HEK293 (cell line): ENCODE data around the gene ARHGAP26.

Experiments
- GLIS1 ChIP-seq: fragments of 450-650 bp; formaldehyde crosslinking; IDR thresholded peaks from 2 replicates; pipeline ENCODE4 v1.5.1; 2016; ENCODE audit warnings: missing biosample characterization, missing genetic modification characterization
- SP2 ChIP-seq: fragments of 450-650 bp; formaldehyde crosslinking; IDR thresholded peaks from 2 replicates; pipeline ENCODE4 v1.5.1; 2016; ENCODE audit warnings: missing biosample characterization, missing genetic modification characterization
- TCF7L2 ChIP-seq: IDR thresholded peaks from 2 replicates; pipeline ENCODE4 v1.6.1; 2011; ENCODE audit warnings: low read depth, mild to moderate bottlenecking, inconsistent platforms, low read length, moderate library complexity, borderline replicate concordance
- YY1 ChIP-seq: fragments of 450-650 bp; formaldehyde crosslinking; IDR thresholded peaks from 2 replicates; pipeline ENCODE4 v1.5.1; 2018; ENCODE audit warnings: missing biosample characterization, missing genetic modification characterization
- ZNF311 ChIP-seq: fragments of 450-650 bp; formaldehyde crosslinking; IDR thresholded peaks from 2 replicates; pipeline ENCODE4 v1.5.1; 2017; ENCODE audit warnings: missing biosample characterization, missing genetic modification characterization, borderline replicate concordance
- ZNF571 ChIP-seq: fragments of 450-650 bp; formaldehyde crosslinking; IDR thresholded peaks from 2 replicates; pipeline ENCODE4 v1.5.0; 2017; ENCODE audit warnings: missing biosample characterization, missing genetic modification characterization
- ZNF600 ChIP-seq: fragments of 450-650 bp; formaldehyde crosslinking; IDR thresholded peaks from 2 replicates; pipeline ENCODE4 v1.5.1; 2016; ENCODE audit warnings: missing biosample characterization, missing genetic modification characterization
- TF ChIP-seq, protein P1 (sequence below): fragments of 450-650 bp; formaldehyde crosslinking; IDR thresholded peaks from 2 replicates; pipeline ENCODE4 v1.5.1; 2016; ENCODE audit warnings: missing biosample characterization, missing genetic modification characterization
- TF ChIP-seq, protein P2 (sequence below): fragments of 450-650 bp; formaldehyde crosslinking; IDR thresholded peaks from 2 replicates; pipeline ENCODE4 v1.5.1; 2016; ENCODE audit warnings: missing biosample characterization, missing genetic modification characterization
- TF ChIP-seq, protein P3 (sequence below): fragments of 450-650 bp; formaldehyde crosslinking; IDR thresholded peaks from 2 replicates; pipeline ENCODE4 v1.5.1; 2017; ENCODE audit warnings: missing biosample characterization, missing genetic modification characterization
- TF ChIP-seq, protein P4 (sequence below): fragments of 450-650 bp; formaldehyde crosslinking; IDR thresholded peaks from 2 replicates; pipeline ENCODE4 v1.5.1; 2016; ENCODE audit warnings: missing biosample characterization, missing genetic modification characterization
- TF ChIP-seq, protein P5 (sequence below): fragments of 450-650 bp; formaldehyde crosslinking; IDR thresholded peaks from 2 replicates; pipeline ENCODE4 v1.5.1; 2016; ENCODE audit warnings: missing biosample characterization, missing genetic modification characterization
- TF ChIP-seq, protein P6 (sequence below): fragments of 450-650 bp; formaldehyde crosslinking; IDR thresholded peaks from 2 replicates; pipeline ENCODE4 v1.5.1; 2016; ENCODE audit warnings: missing biosample characterization, missing genetic modification characterization
- TF ChIP-seq, protein P7 (sequence below): fragments of 450-650 bp; formaldehyde crosslinking; IDR thresholded peaks from 2 replicates; pipeline ENCODE4 v1.5.1; 2016; ENCODE audit warnings: missing biosample characterization, missing genetic modification characterization, borderline replicate concordance

DNA sequence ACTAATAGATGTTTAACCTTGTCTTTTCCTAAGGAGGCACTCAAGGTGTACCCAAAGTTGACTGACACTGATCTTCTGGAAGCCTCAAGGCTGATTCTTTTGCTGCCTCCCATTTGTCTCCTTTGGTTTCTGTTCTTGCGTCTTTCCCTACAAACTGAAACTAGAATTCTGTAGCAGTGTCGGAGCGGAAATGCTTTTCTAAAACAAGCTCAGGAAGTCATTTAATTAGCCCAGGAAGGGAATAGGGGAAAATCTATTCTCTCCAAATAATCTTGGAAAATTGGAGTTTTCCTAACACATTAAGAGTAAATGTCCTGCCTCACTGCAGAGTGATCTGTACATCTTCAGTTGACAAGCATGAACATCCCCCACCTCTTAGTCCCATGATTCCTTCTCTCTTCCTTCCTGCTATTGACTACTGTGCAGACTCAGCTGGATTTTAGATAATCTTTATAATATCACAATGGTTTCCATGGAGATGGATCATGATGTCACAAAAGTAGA, 450.6 kb downstream of the ARHGAP26 start:
- TF ChIP-seq, protein P1, sequence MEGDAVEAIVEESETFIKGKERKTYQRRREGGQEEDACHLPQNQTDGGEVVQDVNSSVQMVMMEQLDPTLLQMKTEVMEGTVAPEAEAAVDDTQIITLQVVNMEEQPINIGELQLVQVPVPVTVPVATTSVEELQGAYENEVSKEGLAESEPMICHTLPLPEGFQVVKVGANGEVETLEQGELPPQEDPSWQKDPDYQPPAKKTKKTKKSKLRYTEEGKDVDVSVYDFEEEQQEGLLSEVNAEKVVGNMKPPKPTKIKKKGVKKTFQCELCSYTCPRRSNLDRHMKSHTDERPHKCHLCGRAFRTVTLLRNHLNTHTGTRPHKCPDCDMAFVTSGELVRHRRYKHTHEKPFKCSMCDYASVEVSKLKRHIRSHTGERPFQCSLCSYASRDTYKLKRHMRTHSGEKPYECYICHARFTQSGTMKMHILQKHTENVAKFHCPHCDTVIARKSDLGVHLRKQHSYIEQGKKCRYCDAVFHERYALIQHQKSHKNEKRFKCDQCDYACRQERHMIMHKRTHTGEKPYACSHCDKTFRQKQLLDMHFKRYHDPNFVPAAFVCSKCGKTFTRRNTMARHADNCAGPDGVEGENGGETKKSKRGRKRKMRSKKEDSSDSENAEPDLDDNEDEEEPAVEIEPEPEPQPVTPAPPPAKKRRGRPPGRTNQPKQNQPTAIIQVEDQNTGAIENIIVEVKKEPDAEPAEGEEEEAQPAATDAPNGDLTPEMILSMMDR (tag by site-specific recombination), result no peak
- TF ChIP-seq, protein P2, sequence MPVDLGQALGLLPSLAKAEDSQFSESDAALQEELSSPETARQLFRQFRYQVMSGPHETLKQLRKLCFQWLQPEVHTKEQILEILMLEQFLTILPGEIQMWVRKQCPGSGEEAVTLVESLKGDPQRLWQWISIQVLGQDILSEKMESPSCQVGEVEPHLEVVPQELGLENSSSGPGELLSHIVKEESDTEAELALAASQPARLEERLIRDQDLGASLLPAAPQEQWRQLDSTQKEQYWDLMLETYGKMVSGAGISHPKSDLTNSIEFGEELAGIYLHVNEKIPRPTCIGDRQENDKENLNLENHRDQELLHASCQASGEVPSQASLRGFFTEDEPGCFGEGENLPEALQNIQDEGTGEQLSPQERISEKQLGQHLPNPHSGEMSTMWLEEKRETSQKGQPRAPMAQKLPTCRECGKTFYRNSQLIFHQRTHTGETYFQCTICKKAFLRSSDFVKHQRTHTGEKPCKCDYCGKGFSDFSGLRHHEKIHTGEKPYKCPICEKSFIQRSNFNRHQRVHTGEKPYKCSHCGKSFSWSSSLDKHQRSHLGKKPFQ (tag by site-specific recombination), result no peak
- TF ChIP-seq SP2 (tag by site-specific recombination) (no peak), ZNF311 (no peak), GLIS1 (no peak), YY1 (no peak), ZNF600 (tag by site-specific recombination) (no peak), TCF7L2 (no peak), ZNF571 (no peak)
- TF ChIP-seq, protein P3, sequence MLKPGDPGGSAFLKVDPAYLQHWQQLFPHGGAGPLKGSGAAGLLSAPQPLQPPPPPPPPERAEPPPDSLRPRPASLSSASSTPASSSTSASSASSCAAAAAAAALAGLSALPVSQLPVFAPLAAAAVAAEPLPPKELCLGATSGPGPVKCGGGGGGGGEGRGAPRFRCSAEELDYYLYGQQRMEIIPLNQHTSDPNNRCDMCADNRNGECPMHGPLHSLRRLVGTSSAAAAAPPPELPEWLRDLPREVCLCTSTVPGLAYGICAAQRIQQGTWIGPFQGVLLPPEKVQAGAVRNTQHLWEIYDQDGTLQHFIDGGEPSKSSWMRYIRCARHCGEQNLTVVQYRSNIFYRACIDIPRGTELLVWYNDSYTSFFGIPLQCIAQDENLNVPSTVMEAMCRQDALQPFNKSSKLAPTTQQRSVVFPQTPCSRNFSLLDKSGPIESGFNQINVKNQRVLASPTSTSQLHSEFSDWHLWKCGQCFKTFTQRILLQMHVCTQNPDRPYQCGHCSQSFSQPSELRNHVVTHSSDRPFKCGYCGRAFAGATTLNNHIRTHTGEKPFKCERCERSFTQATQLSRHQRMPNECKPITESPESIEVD (tag by site-specific recombination), result no peak
- TF ChIP-seq, protein P4, sequence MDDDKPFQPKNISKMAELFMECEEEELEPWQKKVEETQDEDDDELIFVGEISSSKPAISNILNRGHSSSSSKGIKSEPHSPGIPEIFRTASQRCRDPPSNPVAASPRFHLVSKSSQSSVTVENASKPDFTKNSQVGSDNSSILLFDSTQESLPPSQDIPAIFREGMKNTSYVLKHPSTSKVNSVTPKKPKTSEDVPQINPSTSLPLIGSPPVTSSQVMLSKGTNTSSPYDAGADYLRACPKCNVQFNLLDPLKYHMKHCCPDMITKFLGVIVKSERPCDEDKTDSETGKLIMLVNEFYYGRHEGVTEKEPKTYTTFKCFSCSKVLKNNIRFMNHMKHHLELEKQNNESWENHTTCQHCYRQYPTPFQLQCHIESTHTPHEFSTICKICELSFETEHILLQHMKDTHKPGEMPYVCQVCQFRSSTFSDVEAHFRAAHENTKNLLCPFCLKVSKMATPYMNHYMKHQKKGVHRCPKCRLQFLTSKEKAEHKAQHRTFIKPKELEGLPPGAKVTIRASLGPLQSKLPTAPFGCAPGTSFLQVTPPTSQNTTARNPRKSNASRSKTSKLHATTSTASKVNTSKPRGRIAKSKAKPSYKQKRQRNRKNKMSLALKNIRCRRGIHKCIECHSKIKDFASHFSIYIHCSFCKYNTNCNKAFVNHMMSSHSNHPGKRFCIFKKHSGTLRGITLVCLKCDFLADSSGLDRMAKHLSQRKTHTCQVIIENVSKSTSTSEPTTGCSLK, result no peak
- TF ChIP-seq, protein P5, sequence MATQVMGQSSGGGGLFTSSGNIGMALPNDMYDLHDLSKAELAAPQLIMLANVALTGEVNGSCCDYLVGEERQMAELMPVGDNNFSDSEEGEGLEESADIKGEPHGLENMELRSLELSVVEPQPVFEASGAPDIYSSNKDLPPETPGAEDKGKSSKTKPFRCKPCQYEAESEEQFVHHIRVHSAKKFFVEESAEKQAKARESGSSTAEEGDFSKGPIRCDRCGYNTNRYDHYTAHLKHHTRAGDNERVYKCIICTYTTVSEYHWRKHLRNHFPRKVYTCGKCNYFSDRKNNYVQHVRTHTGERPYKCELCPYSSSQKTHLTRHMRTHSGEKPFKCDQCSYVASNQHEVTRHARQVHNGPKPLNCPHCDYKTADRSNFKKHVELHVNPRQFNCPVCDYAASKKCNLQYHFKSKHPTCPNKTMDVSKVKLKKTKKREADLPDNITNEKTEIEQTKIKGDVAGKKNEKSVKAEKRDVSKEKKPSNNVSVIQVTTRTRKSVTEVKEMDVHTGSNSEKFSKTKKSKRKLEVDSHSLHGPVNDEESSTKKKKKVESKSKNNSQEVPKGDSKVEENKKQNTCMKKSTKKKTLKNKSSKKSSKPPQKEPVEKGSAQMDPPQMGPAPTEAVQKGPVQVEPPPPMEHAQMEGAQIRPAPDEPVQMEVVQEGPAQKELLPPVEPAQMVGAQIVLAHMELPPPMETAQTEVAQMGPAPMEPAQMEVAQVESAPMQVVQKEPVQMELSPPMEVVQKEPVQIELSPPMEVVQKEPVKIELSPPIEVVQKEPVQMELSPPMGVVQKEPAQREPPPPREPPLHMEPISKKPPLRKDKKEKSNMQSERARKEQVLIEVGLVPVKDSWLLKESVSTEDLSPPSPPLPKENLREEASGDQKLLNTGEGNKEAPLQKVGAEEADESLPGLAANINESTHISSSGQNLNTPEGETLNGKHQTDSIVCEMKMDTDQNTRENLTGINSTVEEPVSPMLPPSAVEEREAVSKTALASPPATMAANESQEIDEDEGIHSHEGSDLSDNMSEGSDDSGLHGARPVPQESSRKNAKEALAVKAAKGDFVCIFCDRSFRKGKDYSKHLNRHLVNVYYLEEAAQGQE, result no peak
- TF ChIP-seq, protein P6, sequence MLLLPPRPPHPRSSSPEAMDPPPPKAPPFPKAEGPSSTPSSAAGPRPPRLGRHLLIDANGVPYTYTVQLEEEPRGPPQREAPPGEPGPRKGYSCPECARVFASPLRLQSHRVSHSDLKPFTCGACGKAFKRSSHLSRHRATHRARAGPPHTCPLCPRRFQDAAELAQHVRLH (tag by site-specific recombination), result no peak
- TF ChIP-seq, protein P7, sequence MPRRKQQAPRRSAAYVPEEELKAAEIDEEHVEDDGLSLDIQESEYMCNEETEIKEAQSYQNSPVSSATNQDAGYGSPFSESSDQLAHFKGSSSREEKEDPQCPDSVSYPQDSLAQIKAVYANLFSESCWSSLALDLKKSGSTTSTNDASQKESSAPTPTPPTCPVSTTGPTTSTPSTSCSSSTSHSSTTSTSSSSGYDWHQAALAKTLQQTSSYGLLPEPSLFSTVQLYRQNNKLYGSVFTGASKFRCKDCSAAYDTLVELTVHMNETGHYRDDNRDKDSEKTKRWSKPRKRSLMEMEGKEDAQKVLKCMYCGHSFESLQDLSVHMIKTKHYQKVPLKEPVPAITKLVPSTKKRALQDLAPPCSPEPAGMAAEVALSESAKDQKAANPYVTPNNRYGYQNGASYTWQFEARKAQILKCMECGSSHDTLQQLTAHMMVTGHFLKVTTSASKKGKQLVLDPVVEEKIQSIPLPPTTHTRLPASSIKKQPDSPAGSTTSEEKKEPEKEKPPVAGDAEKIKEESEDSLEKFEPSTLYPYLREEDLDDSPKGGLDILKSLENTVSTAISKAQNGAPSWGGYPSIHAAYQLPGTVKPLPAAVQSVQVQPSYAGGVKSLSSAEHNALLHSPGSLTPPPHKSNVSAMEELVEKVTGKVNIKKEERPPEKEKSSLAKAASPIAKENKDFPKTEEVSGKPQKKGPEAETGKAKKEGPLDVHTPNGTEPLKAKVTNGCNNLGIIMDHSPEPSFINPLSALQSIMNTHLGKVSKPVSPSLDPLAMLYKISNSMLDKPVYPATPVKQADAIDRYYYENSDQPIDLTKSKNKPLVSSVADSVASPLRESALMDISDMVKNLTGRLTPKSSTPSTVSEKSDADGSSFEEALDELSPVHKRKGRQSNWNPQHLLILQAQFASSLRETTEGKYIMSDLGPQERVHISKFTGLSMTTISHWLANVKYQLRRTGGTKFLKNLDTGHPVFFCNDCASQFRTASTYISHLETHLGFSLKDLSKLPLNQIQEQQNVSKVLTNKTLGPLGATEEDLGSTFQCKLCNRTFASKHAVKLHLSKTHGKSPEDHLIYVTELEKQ (tag by site-specific recombination), result no peak
